IMR-90 (cell line): Measurements from ENCODE around the gene PIP5K1B. TPM values are rescaled to one million over a fixed set of nuclear protein-coding genes. Genes with fewer than 3 reads are reported as not detected.

Experiments used
- ATAC-seq: fragments of 200-7000 bp; cut with Tn5 transposase; 2 replicates; pipeline ENCODE4 v1.9.1; 2020; ENCODE audit warnings: low read depth, mild to moderate bottlenecking, moderate library complexity
- BruUV-seq: library from RNA; stranded (reverse); fragments of 400-500 nt; replicated peaks from 2 replicates; lab custom pipeline; 2021; lab: Mats Ljungman, UMichigan
- CTCF ChIA-PET: fragments of 300-600 bp; formaldehyde crosslinking; extraction: SDS; loops from one replicate; lab custom pipeline; 2021; ENCODE audit warnings: antibody characterized with exemption; lab: Yijun Ruan, JAX
- POLR2A ChIA-PET: fragments of 300-600 bp; sonication (Branson Sonifier 250); formaldehyde crosslinking; loops from one replicate; lab custom pipeline; 2022; ENCODE audit warnings: antibody characterized with exemption; ENCODE audit not compliant: unreplicated experiment; lab: Charles Lee
- DNase-seq: peaks from one replicate; pipeline ENCODE4 v3.0.0; 2013
- H2AFZ ChIP-seq: replicated peaks from 2 replicates; pipeline ENCODE3; 2013; ENCODE audit warnings: low read length, mild to moderate bottlenecking; ENCODE audit not compliant: poor library complexity
- H2AK5ac ChIP-seq: 2 replicates; pipeline ENCODE4 v1.6.1; 2013; ENCODE audit warnings: low read depth, low read length, inconsistent platforms
- H2AK9ac ChIP-seq: replicated peaks from 2 replicates; pipeline ENCODE3; 2013; ENCODE audit warnings: mild to moderate bottlenecking, low read depth, low read length, moderate library complexity; ENCODE audit not compliant: poor library complexity
- H2BK120ac ChIP-seq: 2 replicates; pipeline ENCODE4 v1.6.1; 2013; ENCODE audit warnings: low read depth, low read length, inconsistent platforms
- H2BK15ac ChIP-seq: 3 replicates; pipeline ENCODE4 v1.6.1; 2013; ENCODE audit warnings: low read depth, low read length, inconsistent platforms
- H2BK20ac ChIP-seq: 2 replicates; pipeline ENCODE4 v1.6.1; 2013; ENCODE audit warnings: low read depth, mild to moderate bottlenecking, inconsistent platforms, low read length, moderate library complexity
- H2BK5ac ChIP-seq: 2 replicates; pipeline ENCODE4 v1.6.1; 2013; ENCODE audit warnings: mild to moderate bottlenecking, low read depth, low read length, inconsistent platforms; ENCODE audit not compliant: poor library complexity, severe bottlenecking
- H3K14ac ChIP-seq: replicated peaks from 2 replicates; pipeline ENCODE4 v1.6.1; 2013; ENCODE audit warnings: low read depth, low read length, inconsistent platforms
- H3K18ac ChIP-seq: 2 replicates; pipeline ENCODE4 v1.6.1; 2013; ENCODE audit warnings: low read depth, low read length, control low read depth
- H3K23ac ChIP-seq: 2 replicates; pipeline ENCODE4 v1.6.1; 2013; ENCODE audit warnings: low read depth, low read length, inconsistent platforms
- H3K27ac ChIP-seq: 2 replicates; pipeline ENCODE4 v1.5.1; 2013; ENCODE audit warnings: mild to moderate bottlenecking, control low read depth, low read length; ENCODE audit not compliant: insufficient read depth
- H3K27me3 ChIP-seq: 2 replicates; pipeline ENCODE4 v1.6.1; 2013; ENCODE audit warnings: low read length; ENCODE audit not compliant: control insufficient read depth, insufficient read depth
- H3K36me3 ChIP-seq: 2 replicates; pipeline ENCODE4 v1.6.1; 2013; ENCODE audit warnings: low read length, mixed read lengths; ENCODE audit not compliant: control insufficient read depth, insufficient read depth
- H3K4ac ChIP-seq: 2 replicates; pipeline ENCODE4 v1.6.1; 2013; ENCODE audit warnings: low read depth, low read length, inconsistent platforms
- H3K4me1 ChIP-seq: 2 replicates; pipeline ENCODE4 v1.6.1; 2013; ENCODE audit warnings: low read length, mixed read lengths; ENCODE audit not compliant: control insufficient read depth, insufficient read depth
- H3K4me2 ChIP-seq: 2 replicates; pipeline ENCODE4 v1.6.1; 2013; ENCODE audit warnings: low read depth, mild to moderate bottlenecking, control low read depth, low read length, moderate library complexity
- H3K4me3 ChIP-seq: 2 replicates; pipeline ENCODE4 v1.5.1; 2013; ENCODE audit warnings: low read depth, mild to moderate bottlenecking, control low read depth, low read length, moderate library complexity; ENCODE audit not compliant: insufficient read depth
- H3K56ac ChIP-seq: 2 replicates; pipeline ENCODE4 v1.6.1; 2013; ENCODE audit warnings: low read length, inconsistent platforms; ENCODE audit not compliant: insufficient read depth; ENCODE audit errors: extremely low read depth
- H3K79me1 ChIP-seq, 2 experiments: 2 replicates each; pipeline ENCODE4 v1.6.1; 2013; ENCODE audit warnings: low read length in 2 of 2, inconsistent platforms in 1 of 2, low read depth in 1 of 2
- H3K9ac ChIP-seq: 2 replicates; pipeline ENCODE4 v1.6.1; 2013; ENCODE audit warnings: low read depth, low read length, control low read depth
- H3K9me1 ChIP-seq: 2 replicates; pipeline ENCODE4 v1.6.1; 2013; ENCODE audit warnings: low read length, inconsistent platforms; ENCODE audit not compliant: insufficient read depth
- H3K9me3 ChIP-seq: 2 replicates; pipeline ENCODE4 v1.6.1; 2013; ENCODE audit warnings: low read length; ENCODE audit not compliant: control insufficient read depth, insufficient read depth
- H4K20me1 ChIP-seq: 2 replicates; pipeline ENCODE4 v1.6.1; 2013; ENCODE audit warnings: low read length, inconsistent platforms; ENCODE audit not compliant: insufficient read depth
- H4K5ac ChIP-seq: 2 replicates; pipeline ENCODE4 v1.6.1; 2013; ENCODE audit warnings: mild to moderate bottlenecking, low read depth, low read length, control low read depth
- H4K8ac ChIP-seq, 2 experiments: 2 replicates each; pipeline ENCODE4 v1.6.1; 2013; ENCODE audit warnings: low read depth in 2 of 2, low read length in 2 of 2, control low read depth in 1 of 2, inconsistent platforms in 1 of 2
- H4K91ac ChIP-seq: 2 replicates; pipeline ENCODE4 v1.6.1; 2013; ENCODE audit warnings: low read depth, low read length, inconsistent platforms; ENCODE audit not compliant: insufficient read depth
- BHLHE40 ChIP-seq: fragments of 150-350 bp; IDR thresholded peaks from 2 replicates; pipeline ENCODE4 v1.6.1; 2016; ENCODE audit warnings: mild to moderate bottlenecking, low read depth, low read length
- FOS ChIP-seq: fragments of 150-350 bp; IDR thresholded peaks from 2 replicates; pipeline ENCODE4 v1.6.1; 2016; ENCODE audit warnings: low read depth, low read length
- MAZ ChIP-seq: IDR thresholded peaks from 2 replicates; pipeline ENCODE4 v1.6.1; 2012; ENCODE audit warnings: low read depth, mild to moderate bottlenecking, low read length, improper control_type of control experiment, moderate library complexity, borderline replicate concordance
- POLR2A ChIP-seq: IDR thresholded peaks from 2 replicates; pipeline ENCODE4 v1.6.1; 2012; ENCODE audit warnings: mild to moderate bottlenecking, low read depth, low read length
- WGBS, 2 experiments: methylation state at CpG; one replicate each; pipeline versions ENCODE4 v1.1.5 to v1.1.7; 2013; ENCODE audit warnings: missing lambda C conversion rate in 2 of 2; ENCODE audit not compliant: insufficient read length in 1 of 2; ENCODE audit errors: extremely low coverage in 2 of 2; 5-methylcytosine and 5-hydroxymethylcytosine counted together
- dilution Hi-C: fragments of 300-500 bp; cut with HindIII; formaldehyde crosslinking; loops from one replicate; pipeline ENCODE4 v1.14.3; 2018; ENCODE audit warnings: low sequenced_read_pairs; ENCODE audit not compliant: unreplicated experiment
- in situ Hi-C: fragments of 300-500 bp; cut with MboI; formaldehyde crosslinking; loops from 3 replicates; pipeline ENCODE4 v1.14.3; 2019; ENCODE audit warnings: low sequenced_read_pairs, inconsistent platforms, mixed read lengths
- intact Hi-C: fragments of 100-400 bp; cut with micrococcal nuclease; formaldehyde crosslinking; loops from 2 replicates; pipeline ENCODE4 v1.10.0; 2022
- polyA plus RNA-seq, 3 experiments: library from polyadenylated mRNA; depleted of rRNA; stranded (reverse); fragments of >200 nt; gene quantifications; 2 replicates each; pipeline ENCODE4 v1.2.3, GENCODE V29; 2012; ENCODE audit warnings: low replicate concordance in 1 of 3
- total RNA-seq: library from RNA; depleted of rRNA; stranded (reverse); fragments of >200 nt; gene quantifications from 2 replicates; pipeline ENCODE4 v1.2.3, GENCODE V29; 2012

Gene PIP5K1B
- total and polyA plus RNA-seq, 2 of the 4 experiments (the other 2 are of a cell fraction) = not detected

- Histone ChIP-seq H3K4me2 (no peak overlapping the region), H3K4ac (no peak overlapping the region), H2AK9ac (no peak overlapping the region), H4K20me1 (no peaks in the 10 kb centered on the region), H4K8ac (no peak overlapping the region), H2BK120ac (no peak overlapping the region), H3K9me3 (no peaks in the 10 kb centered on the region), H3K9ac (no peak overlapping the region), H3K4me3 (no peak overlapping the region), H4K91ac (no peak overlapping the region), H4K5ac (no peak overlapping the region), H2AFZ (no peak overlapping the region), H3K4me1 (no peaks in the 10 kb centered on the region), H2AK5ac (no peak overlapping the region), H2BK5ac (no peak overlapping the region), H3K27me3 (no peaks in the 10 kb centered on the region), H3K14ac (no peak overlapping the region), H2BK15ac (no peak overlapping the region), H3K27ac (no peak overlapping the region), H2BK20ac (no peak overlapping the region), H3K56ac (no peak overlapping the region), H3K36me3 (no peaks in the 10 kb centered on the region), H3K18ac (no peak overlapping the region), H3K9me1 (no peaks in the 10 kb centered on the region), H3K23ac (no peak overlapping the region), H3K79me1 (no peaks in the 10 kb centered on the region)
- in situ Hi-C loops = no loop called here
- dilution Hi-C loops = no loop called here
- POLR2A ChIA-PET = no interaction called here
- no peak for ATAC-seq
- 17% methylated on average over 1 of the region's 5 CpGs; no CpG with 5 or more reads in 1 of the 2 experiments for WGBS, 2 experiments
- no peak for DNase-seq
- BruUV-seq = no TSS peak
- TF ChIP-seq BHLHE40 = no peak
- no peak for TF ChIP-seq POLR2A
- no peak for TF ChIP-seq MAZ
- no peak for TF ChIP-seq FOS
- CTCF ChIA-PET = no interaction called here
- intact Hi-C loops = no loop called here
These were observed 28.0 kb downstream of the PIP5K1B start for GRCh38 chr9:68733021-68733405.
